Subcutaneous adipose tissue (tissue), 4 donors: ENCODE results near the gene ISG20L2. TPM values are rescaled to one million over a fixed set of nuclear protein-coding genes. Genes with fewer than 3 reads are reported as not detected.

Experiments used
- total RNA-seq, 4 donors: library from RNA; depleted of rRNA; stranded (reverse); fragments of >200 nt; gene quantifications; one replicate each; pipeline ENCODE4 v1.1.0, GENCODE V29; 2016
- TF ChIP-seq, protein P1 (sequence below): fragments of 450-650 bp; IDR thresholded peaks from one replicate; pipeline ENCODE4 v1.5.1; 2016; ENCODE audit warnings: low read depth, mild to moderate bottlenecking, control low read depth, antibody characterized with exemption, moderate library complexity

The ISG20L2 gene
- total RNA-seq, 4 donors from 2014 or later = 10.9 to 21.5 (median 13.5) TPM

DNA sequence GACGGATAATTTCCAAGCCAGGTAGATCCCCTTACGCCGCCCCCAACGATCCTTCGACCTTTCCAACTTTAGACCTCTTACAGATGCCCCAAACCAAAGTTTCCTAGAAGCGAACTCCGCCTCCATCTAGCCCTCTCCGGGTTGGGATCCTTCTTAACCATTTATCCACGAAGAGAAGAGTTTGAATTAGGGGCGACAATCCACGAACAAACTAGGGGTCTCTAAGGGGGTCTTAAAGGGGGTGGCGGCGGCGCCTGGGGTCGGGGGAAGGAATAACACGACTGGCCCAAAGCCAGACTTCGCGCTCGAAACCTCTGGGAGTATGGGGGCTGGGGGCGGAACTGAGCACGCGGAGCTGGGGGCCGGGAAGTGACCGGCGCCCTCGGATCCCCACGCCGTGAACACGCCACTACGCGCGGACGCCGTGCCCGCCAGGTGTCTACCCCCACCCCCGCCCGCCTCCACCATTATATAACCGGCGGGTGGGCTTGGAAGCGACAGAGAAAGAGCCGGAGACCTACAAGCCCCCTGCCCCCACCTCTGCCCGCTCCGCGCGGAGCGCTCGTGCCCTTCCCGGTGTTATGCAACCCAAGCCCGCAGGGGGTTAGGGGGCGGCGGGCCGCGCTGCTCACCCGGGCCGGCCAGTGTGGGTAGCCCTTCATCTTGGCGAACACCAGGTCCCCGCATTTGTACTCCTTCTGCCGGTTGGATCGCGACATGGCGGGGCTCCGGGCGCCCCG is 22.3 kb upstream of the ISG20L2 start:
- TF ChIP-seq, protein P1, sequence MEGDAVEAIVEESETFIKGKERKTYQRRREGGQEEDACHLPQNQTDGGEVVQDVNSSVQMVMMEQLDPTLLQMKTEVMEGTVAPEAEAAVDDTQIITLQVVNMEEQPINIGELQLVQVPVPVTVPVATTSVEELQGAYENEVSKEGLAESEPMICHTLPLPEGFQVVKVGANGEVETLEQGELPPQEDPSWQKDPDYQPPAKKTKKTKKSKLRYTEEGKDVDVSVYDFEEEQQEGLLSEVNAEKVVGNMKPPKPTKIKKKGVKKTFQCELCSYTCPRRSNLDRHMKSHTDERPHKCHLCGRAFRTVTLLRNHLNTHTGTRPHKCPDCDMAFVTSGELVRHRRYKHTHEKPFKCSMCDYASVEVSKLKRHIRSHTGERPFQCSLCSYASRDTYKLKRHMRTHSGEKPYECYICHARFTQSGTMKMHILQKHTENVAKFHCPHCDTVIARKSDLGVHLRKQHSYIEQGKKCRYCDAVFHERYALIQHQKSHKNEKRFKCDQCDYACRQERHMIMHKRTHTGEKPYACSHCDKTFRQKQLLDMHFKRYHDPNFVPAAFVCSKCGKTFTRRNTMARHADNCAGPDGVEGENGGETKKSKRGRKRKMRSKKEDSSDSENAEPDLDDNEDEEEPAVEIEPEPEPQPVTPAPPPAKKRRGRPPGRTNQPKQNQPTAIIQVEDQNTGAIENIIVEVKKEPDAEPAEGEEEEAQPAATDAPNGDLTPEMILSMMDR = no peak

DNA sequence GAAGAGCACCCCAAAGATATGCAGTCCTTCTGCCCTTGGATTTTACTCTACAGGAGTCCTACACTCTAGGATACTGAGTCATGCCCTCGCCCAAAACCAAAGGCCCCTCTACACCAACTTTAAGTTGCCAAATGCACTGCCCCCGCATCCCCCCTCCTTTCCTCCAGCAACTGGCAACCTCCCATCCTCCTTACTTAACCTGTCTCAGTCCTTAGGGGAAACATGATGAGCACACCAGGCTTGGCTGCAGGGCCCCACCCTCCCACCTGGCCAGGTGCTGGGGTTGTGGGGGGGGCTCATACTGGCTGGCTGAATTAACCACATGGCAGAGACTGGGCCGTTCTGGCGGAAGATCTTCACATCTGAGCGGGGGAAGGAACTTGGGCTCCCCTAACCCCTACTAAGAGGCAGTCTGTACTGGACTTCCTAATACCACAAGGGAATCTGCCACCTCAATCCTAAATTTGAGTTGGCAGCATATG is 21.7 kb upstream of the ISG20L2 start:
- TF ChIP-seq, protein P1 = no peak

DNA sequence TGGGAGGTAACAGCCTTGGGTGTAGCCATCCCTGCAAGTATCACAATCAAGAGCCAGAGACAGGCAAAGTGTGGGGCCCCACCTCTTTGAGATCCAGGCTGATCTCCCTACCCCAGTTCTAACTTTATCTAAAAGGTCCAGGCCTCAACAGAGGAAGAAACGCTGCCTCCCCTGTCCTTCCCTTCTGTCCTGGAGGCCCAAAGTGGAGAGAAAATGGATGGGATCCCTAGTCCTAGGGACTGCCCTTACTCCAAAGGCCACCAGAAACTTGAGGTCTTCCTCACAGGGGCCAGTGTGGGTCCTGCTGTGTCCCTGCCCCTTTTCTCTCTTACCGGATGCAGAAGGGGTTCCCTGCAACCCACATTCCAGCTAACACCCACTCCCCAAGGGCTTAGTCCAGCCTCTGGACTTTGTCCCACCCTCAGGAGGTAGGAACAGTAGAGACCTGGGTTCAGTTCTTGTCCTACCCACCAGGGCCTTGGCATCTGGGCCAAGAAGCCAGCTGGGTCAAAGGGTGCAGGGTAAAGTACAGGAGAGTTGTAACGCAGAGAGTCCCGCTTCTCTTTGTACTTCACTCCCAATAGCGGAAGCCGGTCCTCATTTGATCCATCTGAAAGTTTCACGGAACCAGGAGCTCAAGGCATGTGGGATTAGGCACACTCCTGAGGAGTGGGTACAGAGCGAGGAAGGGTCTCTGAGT is 21.0 kb upstream of the ISG20L2 start:
- TF ChIP-seq, protein P1 = no peak

DNA sequence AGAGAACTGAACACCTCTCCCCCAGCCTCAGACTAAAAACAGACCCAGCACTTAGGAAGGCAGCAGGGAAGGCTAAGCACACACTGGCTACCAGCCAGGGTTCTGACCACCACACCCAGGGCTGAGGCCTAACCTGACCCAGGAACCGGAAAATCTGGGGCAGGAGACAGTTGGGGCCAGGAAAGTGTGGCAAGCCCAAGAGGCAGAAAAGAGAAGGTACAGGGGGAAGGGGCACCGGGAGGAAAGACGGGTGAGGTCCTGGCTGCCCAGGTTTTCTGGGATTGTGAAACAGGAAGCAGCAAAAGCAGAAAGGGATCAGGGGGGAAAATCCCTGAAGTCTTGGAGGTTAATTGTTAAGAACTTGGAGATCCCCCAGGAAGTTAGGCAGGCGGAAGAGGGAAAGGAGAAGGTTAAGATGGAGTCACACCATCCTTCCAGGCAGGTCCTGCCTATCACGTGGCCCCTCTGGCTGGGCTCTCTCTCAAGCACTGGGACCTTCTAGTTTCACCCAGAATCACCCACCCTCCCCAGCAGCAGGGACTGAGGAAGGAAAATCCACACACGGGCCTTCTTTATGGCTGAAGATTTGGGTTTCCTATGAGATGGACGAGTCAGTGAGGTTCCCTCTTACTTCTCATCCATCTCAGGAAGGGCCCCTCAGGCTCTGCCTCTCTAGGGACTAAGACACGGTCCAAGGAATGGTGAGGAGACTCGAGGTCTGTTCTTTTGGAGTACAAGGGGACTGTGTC is 20.3 kb upstream of the ISG20L2 start:
- TF ChIP-seq, protein P1 = no peak

DNA sequence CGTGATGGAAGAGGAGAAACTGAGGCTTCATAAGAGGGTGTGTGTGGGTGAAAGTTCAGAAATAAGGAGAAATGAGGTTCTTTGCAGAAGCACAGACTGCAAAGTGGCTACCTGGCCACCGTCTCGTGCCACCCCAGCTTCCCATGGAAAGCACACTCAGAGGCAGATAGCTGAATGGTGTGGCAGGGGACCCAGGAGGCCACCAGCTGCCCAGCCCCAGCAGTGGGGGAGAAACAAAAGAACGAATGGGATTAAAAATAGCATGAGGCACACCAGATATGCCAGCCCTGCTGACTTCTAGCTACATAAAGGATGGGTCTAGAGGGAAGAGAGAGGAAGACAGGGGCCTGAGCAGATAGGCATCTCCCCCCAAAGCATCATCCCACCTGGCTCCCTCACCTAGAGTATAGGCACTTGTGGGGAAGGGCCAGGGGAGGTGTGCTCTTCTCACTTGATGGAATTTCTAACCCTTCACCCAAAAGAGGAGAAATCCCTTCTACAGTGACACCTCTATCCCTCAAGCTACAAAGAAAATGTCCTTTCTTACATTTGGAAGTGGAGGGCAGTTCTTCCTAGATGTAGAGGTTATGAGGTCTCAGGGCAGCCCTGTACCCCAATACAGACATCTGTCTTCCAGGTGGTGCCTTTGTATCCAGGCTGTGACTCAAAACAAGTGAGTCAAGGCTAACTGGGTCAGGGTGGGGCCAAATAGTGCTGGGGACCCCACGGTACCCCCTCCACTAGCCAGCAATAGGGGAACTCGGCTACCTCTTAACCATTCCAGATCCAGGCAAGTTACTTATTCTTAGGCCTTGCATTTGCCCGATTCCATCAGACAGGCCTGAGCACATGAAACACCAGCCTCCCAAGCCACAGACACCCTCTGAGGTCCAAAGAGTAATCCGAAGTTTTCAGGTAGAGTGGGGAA is 19.4 kb upstream of the ISG20L2 start:
- TF ChIP-seq, protein P1 = no peak

DNA sequence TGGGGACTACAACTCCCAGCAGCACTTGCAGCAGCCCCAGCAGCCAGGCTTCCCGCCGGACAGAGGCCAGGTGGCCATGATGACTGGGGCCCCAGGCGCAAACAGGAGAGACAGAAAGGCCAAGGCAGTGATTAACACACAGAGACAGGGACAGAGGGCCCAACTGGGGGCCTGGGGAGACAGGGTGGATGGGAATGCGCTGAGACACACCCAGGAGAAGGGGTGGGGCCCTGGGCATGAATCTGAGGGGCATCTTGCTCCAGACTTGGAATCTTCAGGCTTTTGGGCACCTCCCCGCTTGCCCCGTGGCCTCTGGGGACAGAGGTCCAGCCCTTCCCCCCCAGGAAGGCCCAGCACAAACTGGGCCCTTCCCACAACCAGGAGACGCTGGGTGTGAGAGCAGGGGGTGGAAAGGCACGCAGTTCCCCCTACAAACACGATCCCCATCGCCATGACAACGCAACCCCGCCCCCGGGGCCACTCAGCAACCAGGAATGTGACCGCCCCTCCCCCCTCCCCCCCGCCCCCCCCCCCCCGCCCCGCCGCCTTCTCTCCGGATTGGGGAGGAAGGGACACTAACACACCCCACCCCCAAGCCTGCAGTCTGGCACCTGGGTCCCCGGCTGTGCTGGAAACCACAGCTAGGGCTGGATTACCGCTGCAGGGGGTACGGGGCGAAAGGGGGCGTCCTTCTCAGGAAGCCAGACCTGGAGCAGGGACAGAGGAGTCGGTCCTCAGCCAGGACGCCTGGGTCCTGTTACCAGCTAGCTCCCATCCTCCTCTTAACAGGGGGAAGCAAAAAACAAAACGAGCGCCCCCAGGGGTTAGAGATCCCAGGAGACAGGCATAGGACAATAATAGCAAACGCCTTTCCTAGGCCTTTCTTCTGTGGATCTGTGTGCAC is 18.4 kb upstream of the ISG20L2 start:
- TF ChIP-seq, protein P1 = no peak
